ENCODE data around the gene DNAJB14.

DNA sequence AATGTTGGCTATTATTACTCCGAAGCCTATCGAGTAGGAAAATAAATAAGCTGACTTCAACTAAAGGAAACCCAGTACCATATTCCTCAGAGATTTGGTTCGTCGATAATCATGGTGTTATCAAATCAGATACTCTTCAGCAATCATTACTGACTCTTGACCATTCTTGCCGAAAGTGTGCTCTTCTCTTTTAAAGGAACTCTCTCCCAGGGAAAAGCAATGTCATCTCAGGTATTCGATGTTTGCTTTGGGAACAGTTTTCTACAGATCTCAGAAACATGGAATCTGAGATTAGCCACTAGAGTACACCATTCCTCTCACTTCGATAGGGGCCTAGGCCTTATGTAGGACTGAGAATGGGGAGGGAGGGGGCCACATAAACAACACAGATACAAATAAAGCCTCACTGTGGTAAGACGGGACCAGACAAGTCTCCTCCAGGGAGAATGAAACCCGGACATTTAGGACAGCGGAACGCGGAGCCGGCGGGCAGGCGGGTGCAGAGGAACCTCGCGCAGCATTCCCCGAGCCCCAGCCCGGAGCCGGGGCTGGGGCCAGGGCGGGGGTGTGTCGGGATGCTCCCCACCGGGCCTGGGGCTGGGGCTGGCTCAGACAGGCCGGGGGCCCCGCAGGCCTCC, 581 bp downstream of the DNAJB14 start:
- TF ChIP-seq, protein P1, sequence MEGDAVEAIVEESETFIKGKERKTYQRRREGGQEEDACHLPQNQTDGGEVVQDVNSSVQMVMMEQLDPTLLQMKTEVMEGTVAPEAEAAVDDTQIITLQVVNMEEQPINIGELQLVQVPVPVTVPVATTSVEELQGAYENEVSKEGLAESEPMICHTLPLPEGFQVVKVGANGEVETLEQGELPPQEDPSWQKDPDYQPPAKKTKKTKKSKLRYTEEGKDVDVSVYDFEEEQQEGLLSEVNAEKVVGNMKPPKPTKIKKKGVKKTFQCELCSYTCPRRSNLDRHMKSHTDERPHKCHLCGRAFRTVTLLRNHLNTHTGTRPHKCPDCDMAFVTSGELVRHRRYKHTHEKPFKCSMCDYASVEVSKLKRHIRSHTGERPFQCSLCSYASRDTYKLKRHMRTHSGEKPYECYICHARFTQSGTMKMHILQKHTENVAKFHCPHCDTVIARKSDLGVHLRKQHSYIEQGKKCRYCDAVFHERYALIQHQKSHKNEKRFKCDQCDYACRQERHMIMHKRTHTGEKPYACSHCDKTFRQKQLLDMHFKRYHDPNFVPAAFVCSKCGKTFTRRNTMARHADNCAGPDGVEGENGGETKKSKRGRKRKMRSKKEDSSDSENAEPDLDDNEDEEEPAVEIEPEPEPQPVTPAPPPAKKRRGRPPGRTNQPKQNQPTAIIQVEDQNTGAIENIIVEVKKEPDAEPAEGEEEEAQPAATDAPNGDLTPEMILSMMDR (conservative IDR thresholded peaks at IDR 0.05 in 1 of 2, IDR thresholded peaks at IDR 0.05 in 1 of 2; ENCODE audit: low read depth in 1 of 2, low read length in 2 of 2), result no peak
- no peak for TF ChIP-seq EZH2 (IDR thresholded peaks at IDR 0.05; ENCODE audit: low read length, missing control alignments)
